ENCODE results near the gene ALOX12B.

DNA sequence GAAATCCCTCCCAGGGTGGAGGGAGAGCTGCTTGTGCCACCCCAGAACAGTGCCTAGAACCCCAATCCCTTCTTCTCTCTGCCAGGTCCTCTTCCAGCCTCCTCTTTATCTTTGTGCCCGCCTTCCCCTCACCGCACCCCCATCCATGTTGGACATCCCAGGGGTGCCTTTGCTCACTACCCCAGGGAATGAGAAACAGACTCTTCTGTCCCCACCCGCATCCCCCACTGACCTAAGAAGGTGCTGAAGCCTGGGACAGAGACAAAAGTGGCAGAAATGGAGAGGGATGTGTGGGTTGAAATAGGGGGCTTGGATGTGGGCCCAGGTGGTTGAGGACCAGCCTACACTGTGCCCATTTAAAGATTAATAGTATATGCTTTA is 31.7 kb downstream of the ALOX12B start:
- TF ChIP-seq POLR2A (IDR thresholded peaks at IDR 0.05; ENCODE audit: low read length) = no peak
- TF ChIP-seq GATA1 (IDR thresholded peaks at IDR 0.05; ENCODE audit: low read depth, low read length) = no peak

All from erythroblast (primary cell).